NCI-H2227 (cell line): ENCODE results near the gene TBC1D9B.
"Not testable (repeated sequence)": the region's sequence is repeated elsewhere in the genome, so short reads cannot be mapped to it uniquely, and the experiment has no call there.

Experiments used
- DNase-seq: peaks from one replicate; lab custom pipeline; 2025; ENCODE audit not compliant: unreplicated experiment; lab: John Stamatoyannopoulos, UW

The TBC1D9B gene

DNA sequence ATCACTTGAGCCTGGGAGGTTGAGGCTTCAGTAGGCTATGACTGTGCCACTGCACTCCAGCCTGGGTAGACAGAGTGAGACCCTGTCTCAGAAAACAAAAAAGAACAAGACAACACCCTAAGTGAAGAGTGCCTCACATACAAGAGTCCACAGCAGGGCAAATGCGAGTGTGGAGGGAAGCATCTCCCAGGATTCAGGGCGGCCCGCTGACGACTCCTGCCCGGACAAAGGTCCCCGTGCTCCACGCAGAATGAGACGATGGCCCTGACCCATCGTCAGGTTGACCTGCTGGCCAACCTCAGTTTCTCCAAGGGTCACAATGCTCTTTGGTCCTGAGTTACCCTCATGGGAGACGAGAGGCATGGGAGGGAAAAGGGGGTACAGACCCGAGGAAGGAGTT, 67.4 kb downstream of the TBC1D9B start:
- no peak for DNase-seq

DNA sequence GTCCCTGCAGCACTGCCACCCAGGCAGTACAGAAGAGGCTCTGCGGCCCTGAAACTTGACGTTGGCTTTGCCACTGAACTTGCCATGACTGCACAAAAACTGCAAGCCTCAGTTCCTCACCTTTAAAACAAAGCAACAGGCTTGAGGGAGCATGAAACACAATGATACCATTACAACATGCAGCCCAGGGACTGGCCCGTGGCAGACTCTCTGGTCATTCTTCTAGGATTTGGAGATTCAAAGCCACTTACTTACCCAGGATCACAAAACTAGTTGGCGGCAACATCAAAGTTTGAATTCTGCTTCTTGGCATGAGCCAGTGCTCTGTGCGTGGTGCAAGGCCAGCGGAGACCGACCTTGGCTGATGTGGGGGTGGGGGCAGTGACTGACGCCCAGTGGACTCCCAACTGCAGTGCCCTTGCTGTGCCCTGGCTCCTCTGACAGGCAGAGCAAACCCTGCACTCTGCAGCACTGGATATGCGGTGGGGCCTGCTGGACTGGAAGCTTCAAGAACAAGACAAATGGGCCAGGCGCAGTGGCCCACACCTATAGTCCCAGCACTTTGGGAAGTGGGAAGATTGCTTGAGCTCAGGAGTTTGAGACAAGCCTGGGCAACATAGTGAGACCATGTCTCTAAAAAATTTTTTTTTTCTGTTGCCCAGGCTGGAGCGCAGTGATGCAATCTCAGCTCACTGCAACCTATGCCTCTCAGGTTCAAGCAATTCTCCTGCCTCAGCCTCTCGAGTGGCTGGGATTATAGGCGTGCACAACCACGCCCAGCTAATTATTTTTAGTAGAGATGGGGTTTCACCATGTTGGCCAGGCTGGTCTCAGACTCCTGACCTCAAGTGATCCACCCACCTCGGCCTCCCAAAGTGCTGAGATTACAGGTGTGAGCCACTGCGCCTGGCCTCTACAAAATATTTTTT, 68.1 kb downstream of the TBC1D9B start:
- no peak for DNase-seq

DNA sequence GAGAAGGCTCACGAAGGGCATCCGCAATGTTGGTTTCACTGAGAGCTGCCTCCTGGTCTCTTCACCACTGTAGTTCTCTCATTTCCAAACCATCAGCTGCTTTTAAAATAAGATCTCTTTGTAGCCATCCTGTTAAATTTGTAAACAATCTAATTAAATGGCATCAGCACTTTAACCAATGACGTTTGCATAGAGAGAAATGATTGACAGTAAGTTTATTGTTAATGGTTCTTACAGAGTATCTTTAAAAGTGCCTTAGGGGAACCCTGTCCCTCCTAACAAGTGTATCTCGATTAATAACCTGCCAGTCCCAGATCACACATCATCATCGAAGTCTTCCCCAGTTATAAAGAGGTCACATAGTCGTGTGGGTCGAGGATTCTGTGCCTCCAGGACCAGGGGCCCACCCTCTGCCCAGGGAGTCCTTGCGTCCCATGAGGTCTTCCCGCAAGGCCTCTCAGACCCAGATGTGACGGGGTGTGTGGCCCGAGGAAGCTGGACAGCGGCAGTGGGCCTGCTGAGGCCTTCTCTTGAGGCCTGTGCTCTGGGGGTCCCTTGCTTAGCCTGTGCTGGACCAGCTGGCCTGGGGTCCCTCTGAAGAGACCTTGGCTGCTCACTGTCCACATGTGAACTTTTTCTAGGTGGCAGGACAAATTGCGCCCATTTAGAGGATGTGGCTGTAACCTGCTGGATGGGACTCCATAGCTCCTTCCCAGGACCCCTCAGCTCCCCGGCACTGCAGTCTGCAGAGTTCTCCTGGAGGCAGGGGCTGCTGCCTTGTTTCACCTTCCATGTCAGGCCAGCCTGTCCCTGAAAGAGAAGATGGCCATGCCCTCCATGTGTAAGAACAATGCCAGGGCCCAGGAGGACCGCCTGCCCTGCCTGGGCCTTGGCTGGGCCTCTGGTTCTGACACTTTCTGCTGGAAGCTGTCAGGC, 70.4 kb downstream of the TBC1D9B start:
- no peak for DNase-seq

DNA sequence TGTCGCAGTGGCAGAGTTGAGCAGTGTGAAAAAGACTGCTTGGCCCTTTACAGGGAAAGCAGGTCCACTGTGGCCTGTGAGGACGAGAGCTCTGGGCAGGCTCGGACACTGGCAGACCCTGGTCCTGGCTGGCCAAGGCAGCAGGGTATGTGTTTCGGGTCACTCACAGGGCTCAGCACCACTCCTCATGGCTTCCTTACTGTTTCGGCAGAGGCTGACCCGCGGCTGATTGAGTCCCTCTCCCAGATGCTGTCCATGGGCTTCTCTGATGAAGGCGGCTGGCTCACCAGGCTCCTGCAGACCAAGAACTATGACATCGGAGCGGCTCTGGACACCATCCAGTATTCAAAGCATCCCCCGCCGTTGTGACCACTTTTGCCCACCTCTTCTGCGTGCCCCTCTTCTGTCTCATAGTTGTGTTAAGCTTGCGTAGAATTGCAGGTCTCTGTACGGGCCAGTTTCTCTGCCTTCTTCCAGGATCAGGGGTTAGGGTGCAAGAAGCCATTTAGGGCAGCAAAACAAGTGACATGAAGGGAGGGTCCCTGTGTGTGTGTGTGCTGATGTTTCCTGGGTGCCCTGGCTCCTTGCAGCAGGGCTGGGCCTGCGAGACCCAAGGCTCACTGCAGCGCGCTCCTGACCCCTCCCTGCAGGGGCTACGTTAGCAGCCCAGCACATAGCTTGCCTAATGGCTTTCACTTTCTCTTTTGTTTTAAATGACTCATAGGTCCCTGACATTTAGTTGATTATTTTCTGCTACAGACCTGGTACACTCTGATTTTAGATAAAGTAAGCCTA, 71.3 kb downstream of the TBC1D9B start:
- no peak for DNase-seq

DNA sequence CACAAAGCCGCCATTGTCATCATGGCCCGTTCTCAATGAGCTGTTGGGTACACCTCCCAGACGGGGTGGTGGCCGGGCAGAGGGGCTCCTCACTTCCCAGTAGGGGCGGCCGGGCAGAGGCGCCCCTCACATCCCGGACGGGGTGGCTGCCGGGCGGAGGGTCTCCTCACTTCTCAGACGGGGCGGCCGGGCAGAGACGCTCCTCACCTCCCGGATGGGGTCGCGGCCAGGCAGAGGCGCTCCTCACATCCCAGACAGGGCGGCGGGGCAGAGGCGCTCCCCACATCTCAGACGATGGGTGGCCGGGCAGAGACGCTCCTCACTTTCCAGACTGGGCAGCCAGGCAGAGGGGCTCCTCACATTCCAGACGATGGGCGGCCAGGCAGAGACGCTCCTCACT, 72.8 kb downstream of the TBC1D9B start:
- not testable (repeated sequence) for DNase-seq

DNA sequence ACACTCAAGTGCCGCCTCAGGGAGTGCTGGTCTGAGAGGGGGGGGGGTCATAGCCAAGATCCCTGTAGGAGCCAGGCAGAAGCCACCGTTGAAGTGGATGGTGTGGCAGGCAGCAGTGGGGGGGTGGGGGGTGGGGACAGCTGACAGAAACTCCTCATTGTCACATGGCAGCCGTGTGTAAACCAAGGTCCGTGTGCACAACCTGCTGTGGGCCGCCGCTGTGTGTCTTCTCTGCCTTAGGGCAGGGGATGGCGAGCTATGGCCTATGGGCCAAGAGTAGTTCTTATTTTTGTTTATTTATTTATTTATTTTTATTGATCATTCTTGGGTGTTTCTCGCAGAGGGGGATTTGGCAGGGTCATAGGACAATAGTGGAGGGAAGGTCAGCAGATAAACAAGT, 73.6 kb downstream of the TBC1D9B start:
- DNase-seq, result no peak

DNA sequence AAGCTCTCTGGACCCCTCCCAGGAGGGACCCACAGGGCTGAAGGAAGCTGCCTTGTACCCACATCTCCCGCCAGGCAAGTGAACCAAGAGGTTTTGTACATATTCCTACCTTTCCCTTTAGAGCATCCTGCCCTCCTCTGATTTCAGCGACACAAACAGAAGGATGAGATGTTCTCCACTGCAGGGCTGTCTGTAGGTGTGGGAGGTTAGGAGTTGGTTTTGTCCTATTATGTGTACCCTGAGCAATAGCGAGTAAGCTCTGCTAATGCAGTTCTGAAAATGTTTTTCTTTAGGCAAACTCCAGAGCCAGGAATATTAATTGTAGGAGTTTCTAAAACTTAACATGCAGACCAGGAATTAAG, 74.0 kb downstream of the TBC1D9B start:
- no peak for DNase-seq

DNA sequence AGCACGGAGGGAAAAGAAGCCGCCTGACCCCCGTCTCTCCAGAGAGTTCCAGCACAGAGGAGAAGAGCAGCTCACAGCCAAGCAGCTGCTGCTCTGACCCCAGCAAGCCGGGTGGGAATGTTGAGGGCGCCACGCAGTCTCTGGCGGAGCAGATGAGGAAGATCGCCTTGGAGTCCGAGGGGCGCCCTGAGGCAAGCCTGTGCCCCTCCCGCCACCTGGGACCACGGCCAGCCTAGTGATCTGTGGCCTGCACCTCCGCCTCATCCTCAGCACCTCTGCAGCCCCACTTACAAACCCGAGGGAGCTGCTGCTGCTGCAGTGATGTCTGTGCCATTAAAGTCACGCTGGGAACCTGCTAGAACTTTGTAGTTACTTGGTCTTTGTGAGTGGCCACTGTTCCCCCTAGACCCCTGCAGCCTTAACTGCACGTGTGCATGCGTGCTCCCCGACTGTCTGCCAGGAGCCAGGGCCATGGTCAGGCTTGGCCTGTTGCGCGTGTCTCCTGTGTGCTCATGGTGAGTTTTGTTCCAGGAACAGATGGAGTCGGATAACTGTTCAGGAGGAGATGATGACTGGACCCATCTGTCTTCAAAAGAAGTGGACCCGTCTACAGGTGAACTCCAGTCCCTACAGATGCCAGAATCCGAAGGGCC, 74.5 kb downstream of the TBC1D9B start:
- no peak for DNase-seq

DNA sequence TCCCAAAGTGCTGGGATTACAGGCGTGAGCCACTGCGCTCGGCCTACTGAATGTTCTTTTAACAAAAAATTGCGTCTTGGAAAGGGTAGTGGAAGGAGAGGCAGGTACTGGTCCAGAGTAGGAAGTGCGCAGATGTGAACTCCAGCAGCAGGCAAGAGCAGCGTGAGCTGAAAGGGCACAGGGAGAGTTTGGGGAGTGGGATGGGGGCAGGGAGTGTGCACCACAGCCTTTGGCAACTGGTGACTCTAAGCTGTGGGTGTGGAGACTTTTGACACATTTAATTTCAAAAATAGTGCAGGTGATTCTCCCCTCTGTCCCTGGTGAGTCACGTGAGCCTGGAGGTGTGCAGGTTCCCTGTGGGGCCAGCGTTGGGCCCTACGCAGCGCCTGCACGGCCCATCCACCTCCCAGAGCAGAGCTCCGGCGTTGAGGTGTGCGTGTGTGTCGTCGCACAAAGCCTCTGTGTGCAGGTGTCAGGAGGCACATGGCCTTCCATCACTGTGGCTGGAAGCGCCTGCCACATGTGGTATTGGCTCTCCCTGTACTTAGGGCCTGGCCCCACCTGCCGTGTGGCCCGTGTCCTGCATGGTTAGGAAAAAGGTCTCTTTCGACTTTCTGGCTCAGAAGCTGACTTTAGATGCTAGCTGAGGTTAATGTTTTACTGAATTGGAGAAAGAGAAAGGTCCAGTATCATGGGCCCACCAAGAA, 75.5 kb downstream of the TBC1D9B start:
- no peak for DNase-seq

DNA sequence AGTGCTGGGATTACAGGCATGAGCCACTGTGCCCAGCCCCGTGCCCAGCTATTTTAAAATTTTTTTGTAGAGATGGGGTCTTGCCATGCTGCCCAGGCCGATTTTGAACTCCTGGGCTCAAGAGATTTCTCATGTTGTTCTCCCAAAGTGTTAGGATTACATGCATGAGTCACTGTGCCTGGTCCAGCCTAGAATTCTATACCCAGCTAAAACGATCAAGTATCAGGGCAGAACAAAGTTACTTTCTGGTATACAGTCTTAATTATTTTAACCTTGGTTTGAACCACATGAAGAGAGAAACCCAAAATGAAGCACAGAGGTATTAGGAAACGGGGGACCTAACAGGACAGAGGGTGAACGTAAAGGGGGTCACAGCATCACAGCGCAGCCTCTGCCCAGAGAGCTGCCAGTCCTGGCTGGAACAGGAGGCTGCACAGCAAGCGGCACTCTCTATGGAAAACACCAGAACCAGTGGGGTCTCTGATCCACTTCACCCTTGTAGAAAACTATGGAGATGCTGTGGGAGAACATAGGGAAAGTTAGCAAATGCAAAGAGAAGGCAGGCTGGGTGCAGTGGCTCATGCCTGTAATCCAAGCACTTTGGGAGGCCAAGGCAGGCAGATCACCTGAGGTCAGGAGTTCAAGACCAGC, 76.8 kb downstream of the TBC1D9B start:
- no peak for DNase-seq

DNA sequence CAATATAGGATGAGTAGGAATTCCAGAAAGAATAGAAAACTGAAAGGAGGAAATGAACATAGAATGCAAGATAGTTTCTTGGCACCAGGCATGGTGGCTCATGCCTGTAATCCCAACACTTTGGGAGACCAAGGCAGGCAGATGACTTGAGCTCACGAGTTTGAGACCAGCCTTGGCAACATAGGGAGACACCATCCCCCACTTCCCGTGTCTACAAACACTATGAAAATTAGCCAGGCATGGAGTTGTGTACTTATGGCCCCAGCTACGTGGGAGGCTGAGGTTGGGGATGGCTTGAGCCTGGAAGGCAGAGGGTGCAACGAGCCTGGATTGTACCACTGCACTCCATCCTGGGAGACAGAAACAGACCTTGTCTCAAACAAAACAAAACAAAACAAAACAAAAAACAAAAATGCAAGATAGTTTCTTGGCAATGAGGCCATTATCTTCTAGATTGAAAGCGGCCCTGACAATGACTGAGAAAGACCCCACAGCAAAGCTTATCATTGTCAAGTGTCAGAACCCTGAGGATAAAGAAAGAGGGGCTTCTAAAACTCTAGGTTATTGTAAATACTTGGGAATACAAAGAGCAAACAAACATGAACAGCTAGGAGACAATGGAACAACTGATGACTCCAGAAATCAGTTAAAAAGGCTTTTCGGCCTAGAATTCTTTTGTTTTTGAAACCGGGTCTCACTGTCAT, 77.8 kb downstream of the TBC1D9B start:
- no peak for DNase-seq

DNA sequence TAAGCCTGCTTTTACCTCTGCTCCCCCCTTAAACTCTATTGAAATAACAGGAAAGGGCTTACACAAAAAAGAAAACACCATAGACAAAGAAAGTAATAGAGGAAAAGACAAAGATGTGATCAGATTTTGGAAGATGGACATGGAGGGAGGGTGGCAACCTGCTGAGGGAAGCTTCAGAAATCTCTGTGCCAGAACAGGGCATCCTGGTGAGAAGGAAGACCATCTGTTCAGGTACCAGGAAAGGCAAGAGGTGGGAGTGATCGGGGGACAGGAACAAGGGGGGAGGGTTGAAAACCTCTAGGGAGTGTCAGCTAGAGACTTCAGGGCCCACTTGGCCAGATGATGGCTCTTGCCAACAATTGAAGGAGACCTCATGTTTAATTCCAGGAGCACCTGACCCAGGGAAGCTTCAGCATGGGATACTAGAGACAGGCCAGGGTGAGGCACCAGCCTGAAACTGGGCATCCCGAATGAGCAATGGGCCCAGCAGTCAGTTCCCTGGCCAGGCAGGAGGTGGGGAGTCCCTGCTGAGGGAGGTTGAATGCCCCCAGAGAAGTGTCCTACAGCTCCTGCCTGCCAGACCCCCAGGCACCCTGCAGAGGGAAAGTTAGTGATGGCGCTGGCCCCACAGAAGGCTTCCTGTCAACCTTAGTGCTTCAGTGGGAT, 78.8 kb downstream of the TBC1D9B start:
- DNase-seq, result no peak

DNA sequence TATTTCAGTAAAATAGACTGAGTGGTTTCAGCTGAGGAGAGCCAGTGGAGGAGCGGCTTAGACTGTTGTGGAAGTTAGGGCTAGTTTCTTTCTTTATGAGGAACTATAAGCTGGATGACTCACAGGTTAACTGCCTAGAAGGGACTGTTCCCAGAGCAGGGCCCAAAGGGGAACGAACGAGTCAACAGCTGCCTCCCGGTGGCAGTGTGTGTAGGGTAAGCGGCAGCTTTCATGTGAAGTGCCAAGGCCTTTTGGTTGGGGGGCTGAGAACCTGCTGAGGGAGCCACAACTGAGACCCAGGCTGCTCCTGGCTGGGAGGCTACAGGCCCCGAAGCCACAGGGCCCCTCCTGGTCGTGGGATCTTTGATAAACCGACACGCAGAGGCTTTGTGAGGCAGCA, 80.0 kb downstream of the TBC1D9B start:
- no peak for DNase-seq

DNA sequence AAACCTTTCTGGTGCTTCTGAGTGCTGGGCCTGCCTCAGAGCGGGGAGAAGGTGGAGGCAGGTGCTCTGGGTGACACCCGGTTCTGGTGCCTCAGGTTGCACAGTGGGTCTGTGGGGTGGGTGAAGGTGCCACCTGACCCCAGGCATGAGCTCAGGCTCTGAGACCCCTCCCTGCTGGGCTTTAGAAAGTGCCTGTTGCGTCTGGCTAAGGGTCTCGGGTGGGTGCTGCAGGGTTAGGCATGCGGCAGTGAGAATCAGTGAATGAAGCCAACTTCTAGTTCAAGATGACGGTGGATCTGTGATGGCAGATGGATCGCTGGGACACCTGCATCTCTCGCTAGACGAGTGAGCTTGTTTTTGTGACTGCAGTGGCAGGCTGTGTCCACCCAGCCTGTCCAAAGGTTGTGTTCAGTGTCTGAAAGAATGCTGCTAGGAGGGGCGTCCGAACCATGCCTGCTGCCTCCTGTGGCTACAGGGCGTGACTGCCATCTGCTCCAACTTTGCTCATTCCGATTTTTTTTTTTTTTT, 82.0 kb downstream of the TBC1D9B start:
- no peak for DNase-seq

DNA sequence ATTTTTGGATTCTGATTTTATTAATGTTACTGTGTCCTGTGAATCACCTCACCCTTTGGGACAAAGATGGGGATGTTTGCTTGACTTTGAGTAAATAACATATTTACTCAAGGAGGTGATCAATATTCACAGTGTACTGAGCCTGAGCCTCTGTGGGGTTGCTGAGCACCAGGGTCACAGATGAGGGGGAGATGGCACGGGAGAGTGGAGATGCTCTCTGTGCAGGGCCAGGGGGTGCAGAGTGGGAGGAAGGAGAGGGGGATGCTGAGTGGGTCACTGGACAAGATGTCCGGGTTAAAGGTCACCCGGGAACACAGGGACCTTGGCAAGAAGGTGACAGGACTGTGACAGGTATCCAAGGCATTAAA, 83.0 kb downstream of the TBC1D9B start:
- no peak for DNase-seq

DNA sequence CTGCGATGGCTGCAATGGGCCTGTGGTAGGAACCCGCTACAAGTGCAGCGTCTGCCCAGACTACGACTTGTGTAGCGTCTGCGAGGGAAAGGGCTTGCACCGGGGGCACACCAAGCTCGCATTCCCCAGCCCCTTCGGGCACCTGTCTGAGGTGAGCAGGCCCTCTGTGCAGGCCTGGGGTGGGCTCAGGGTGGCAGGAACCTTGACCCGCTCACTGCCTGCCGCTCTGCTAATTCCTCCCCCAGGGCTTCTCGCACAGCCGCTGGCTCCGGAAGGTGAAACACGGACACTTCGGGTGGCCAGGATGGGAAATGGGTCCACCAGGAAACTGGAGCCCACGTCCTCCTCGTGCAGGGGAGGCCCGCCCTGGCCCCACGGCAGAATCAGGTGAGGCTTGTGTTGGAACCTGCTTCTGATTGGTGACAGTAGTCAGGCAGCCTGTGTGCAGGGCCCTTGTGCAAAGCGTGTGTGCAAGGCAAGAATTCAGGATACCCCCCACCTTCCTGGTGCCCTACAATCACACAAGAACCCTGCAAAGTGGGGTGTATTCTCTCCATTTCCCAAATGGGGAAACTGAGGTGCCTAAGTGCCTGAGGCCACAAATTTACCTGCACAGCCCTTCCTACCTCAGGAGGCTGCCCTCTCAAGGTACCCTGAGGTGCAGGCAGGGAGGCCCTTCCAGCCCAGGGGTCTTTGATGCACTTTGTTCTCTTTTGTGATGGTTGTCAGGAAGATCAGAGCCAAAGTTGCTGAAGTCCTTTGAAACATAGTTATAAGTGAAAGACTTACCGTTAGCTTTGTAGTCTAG, 83.6 kb downstream of the TBC1D9B start:
- no peak for DNase-seq

DNA sequence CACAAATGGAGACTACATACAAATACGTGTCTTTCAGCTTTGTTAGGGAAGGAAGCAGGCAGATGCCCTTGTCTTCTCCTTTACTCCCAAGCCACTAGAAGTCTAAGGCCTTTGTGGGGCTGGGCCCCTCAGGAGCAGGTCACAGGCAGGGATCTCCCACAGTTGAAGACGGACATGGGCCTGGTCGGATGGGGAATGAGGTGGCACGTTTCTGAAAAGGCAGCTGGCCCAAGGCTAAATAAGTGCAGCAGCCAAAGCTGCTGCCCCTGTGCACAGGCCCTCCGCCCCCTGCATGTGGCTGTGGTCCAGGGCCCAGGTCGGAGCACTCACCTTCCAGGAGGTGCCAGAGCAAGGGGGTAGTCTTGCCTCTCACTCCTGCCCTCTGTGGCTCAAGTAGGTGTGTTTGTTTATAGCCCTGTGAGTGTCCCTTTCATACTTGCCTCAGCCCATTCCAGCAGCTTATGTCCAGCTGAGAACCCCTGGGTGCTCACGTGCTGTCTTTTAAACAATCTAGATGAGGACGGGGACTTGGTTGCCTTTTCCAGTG, 85.2 kb downstream of the TBC1D9B start:
- DNase-seq, result no peak
